NCI-H2196 treated with DMSO at 0.1 percent for 48 hours (cell line): ENCODE measurements around the gene UNC13C.

Source experiments
- DNase-seq: peaks from one replicate; lab custom pipeline; 2025; ENCODE audit not compliant: unreplicated experiment; lab: John Stamatoyannopoulos, UW

The UNC13C gene

GRCh38 chr15:54017959-54018358 lies 39.7 kb downstream of the UNC13C start:
- DNase-seq: no peak

GRCh38 chr15:54026258-54026657 lies 48.0 kb downstream of the UNC13C start:
- DNase-seq: no peak

GRCh38 chr15:54026891-54027290 lies 48.6 kb downstream of the UNC13C start:
- no peak for DNase-seq

- no peak for DNase-seq
These were observed 50.8 kb downstream of the UNC13C start for GRCh38 chr15:54029081-54029480.

GRCh38 chr15:54032066-54032465 lies 53.8 kb downstream of the UNC13C start:
- no peak for DNase-seq

- DNase-seq: no peak
These were observed 55.2 kb downstream of the UNC13C start for GRCh38 chr15:54033356-54033860.

GRCh38 chr15:54033869-54034458 lies 55.7 kb downstream of the UNC13C start:
- no peak for DNase-seq

- DNase-seq: no peak
These were observed 57.4 kb downstream of the UNC13C start for GRCh38 chr15:54035616-54036015.

GRCh38 chr15:54045397-54045796 lies 67.2 kb downstream of the UNC13C start:
- DNase-seq: no peak

- DNase-seq: no peak
These were observed 67.9 kb downstream of the UNC13C start for GRCh38 chr15:54046093-54046492.

GRCh38 chr15:54064365-54064764 lies 86.1 kb downstream of the UNC13C start:
- DNase-seq: no peak

GRCh38 chr15:54066403-54066802 lies 88.2 kb downstream of the UNC13C start:
- DNase-seq: no peak

- no peak for DNase-seq
These were observed 104.7 kb downstream of the UNC13C start for GRCh38 chr15:54082836-54083492.

GRCh38 chr15:54083501-54083900 lies 105.3 kb downstream of the UNC13C start:
- no peak for DNase-seq

GRCh38 chr15:54083991-54084390 lies 105.8 kb downstream of the UNC13C start:
- DNase-seq: no peak

GRCh38 chr15:54088837-54089236 lies 110.6 kb downstream of the UNC13C start:
- no peak for DNase-seq

GRCh38 chr15:54089776-54090175 lies 111.5 kb downstream of the UNC13C start:
- no peak for DNase-seq

GRCh38 chr15:54091651-54092050 lies 113.4 kb downstream of the UNC13C start:
- DNase-seq: no peak

- no peak for DNase-seq
These were observed 116.4 kb downstream of the UNC13C start for GRCh38 chr15:54094661-54095060.

GRCh38 chr15:54097019-54097418 lies 118.8 kb downstream of the UNC13C start:
- no peak for DNase-seq

GRCh38 chr15:54099010-54099409 lies 120.8 kb downstream of the UNC13C start:
- no peak for DNase-seq

- DNase-seq: no peak
These were observed 123.5 kb downstream of the UNC13C start for GRCh38 chr15:54101664-54102270.
